H1 (cell line): ENCODE data around the gene TSSC4.

ENCODE experiments used
- BRCA1 ChIP-seq: IDR thresholded peaks from 2 replicates; pipeline ENCODE4 v1.6.1; 2012; ENCODE audit warnings: low read depth, low read length, improper control_type of control experiment
- CHD2 ChIP-seq: IDR thresholded peaks from 2 replicates; pipeline ENCODE4 v1.6.1; 2012; ENCODE audit warnings: low read length, improper control_type of control experiment
- EZH2 ChIP-seq: fragments of 200-600 bp; sonication (generic); IDR thresholded peaks from 2 replicates; pipeline ENCODE4 v1.7.1; 2012; ENCODE audit warnings: low read depth, mild to moderate bottlenecking, moderate library complexity, low read length, inconsistent platforms; ENCODE audit not compliant: severe bottlenecking
- GABPA ChIP-seq: IDR thresholded peaks from 2 replicates; pipeline ENCODE4 v1.6.1; 2011; ENCODE audit warnings: mild to moderate bottlenecking, low read length, moderate library complexity, borderline replicate concordance; ENCODE audit not compliant: insufficient read depth
- KDM4A ChIP-seq: IDR thresholded peaks from one replicate; pipeline ENCODE4 v1.7.1; 2012; ENCODE audit warnings: low read depth, mild to moderate bottlenecking, moderate library complexity, low read length, inconsistent platforms; ENCODE audit not compliant: severe bottlenecking
- NRF1 ChIP-seq: IDR thresholded peaks from 2 replicates; pipeline ENCODE4 v1.6.1; 2011; ENCODE audit warnings: mild to moderate bottlenecking, low read depth, low read length, improper control_type of control experiment
- POLR2A ChIP-seq, 2 experiments: IDR thresholded peaks; 1 replicate in 1 of 2; 2 replicates in 1 of 2; pipeline ENCODE4 v1.6.1; 2011; ENCODE audit warnings: low read depth in 2 of 2, low read length in 2 of 2, mild to moderate bottlenecking in 2 of 2; ENCODE audit errors: control extremely low read depth in 1 of 2
- POLR2AphosphoS5 ChIP-seq: IDR thresholded peaks from 2 replicates; pipeline ENCODE4 v1.6.1; 2011; ENCODE audit warnings: low read depth, low read length
- SP1 ChIP-seq: IDR thresholded peaks from 2 replicates; pipeline ENCODE4 v1.6.1; 2011; ENCODE audit warnings: low read depth, low read length
- TF ChIP-seq, protein P1 (sequence below): IDR thresholded peaks from 2 replicates; pipeline ENCODE4 v1.6.1; 2012; ENCODE audit warnings: inconsistent platforms
- TF ChIP-seq, protein P2 (sequence below), 3 experiments: IDR thresholded peaks; 1 replicate in 2 of 3; 2 replicates in 1 of 3; pipeline versions ENCODE4 v1.5.1 to v1.6.1; 2011; ENCODE audit warnings: low read length in 3 of 3, mild to moderate bottlenecking in 3 of 3, inconsistent platforms in 2 of 3, low read depth in 1 of 3, moderate library complexity in 1 of 3; ENCODE audit not compliant: insufficient read depth in 1 of 3; ENCODE audit errors: control extremely low read depth in 1 of 3

- TF ChIP-seq EZH2 = no peak
- no peak for TF ChIP-seq POLR2AphosphoS5
- no peak for TF ChIP-seq SP1
- TF ChIP-seq, protein P1, sequence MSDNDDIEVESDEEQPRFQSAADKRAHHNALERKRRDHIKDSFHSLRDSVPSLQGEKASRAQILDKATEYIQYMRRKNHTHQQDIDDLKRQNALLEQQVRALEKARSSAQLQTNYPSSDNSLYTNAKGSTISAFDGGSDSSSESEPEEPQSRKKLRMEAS = no peak
- TF ChIP-seq, protein P2, sequence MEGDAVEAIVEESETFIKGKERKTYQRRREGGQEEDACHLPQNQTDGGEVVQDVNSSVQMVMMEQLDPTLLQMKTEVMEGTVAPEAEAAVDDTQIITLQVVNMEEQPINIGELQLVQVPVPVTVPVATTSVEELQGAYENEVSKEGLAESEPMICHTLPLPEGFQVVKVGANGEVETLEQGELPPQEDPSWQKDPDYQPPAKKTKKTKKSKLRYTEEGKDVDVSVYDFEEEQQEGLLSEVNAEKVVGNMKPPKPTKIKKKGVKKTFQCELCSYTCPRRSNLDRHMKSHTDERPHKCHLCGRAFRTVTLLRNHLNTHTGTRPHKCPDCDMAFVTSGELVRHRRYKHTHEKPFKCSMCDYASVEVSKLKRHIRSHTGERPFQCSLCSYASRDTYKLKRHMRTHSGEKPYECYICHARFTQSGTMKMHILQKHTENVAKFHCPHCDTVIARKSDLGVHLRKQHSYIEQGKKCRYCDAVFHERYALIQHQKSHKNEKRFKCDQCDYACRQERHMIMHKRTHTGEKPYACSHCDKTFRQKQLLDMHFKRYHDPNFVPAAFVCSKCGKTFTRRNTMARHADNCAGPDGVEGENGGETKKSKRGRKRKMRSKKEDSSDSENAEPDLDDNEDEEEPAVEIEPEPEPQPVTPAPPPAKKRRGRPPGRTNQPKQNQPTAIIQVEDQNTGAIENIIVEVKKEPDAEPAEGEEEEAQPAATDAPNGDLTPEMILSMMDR (IDR thresholded peaks at IDR 0.05; ENCODE audit: control extremely low read depth in 1 of 3, insufficient read depth in 1 of 3, low read depth in 1 of 3, low read length in 3 of 3) = no peak
- no peak for TF ChIP-seq CHD2
- TF ChIP-seq BRCA1 = no peak
- TF ChIP-seq KDM4A = no peak
- TF ChIP-seq NRF1 = no peak
- no peak for TF ChIP-seq POLR2A (IDR thresholded peaks at IDR 0.05; ENCODE audit: control extremely low read depth in 1 of 2, low read depth in 2 of 2, low read length in 2 of 2)
- no peak for TF ChIP-seq GABPA
Measured at GRCh38 chr11:2406451-2406850, 5.9 kb downstream of the TSSC4 start.
